ENCODE data around the gene CD3E. TPM values are rescaled to one million over a fixed set of nuclear protein-coding genes. Genes with fewer than 3 reads are reported as not detected.

CD3E gene
- total RNA-seq, 1 donor from 2014 or later: not detected

- no peak for TF ChIP-seq CTCF (IDR thresholded peaks at IDR 0.05; ENCODE audit: unreplicated experiment)
- peaks cover 22% of the 10 kb centered on the region for H3K27me3 Mint-ChIP-seq (ENCODE audit: low read depth)
- no peak for DNase-seq (ENCODE audit: low spot score in 2 of 2, unreplicated experiment in 2 of 2)
- H3K36me3 Mint-ChIP-seq: no peaks in the 10 kb centered on the region
- peaks cover 4% of the 10 kb centered on the region for H3K9me3 Mint-ChIP-seq
- no peak overlapping the region for H3K27ac Mint-ChIP-seq
- H3K4me3 Mint-ChIP-seq: no peak overlapping the region
- no peaks in the 10 kb centered on the region for H3K4me1 Mint-ChIP-seq
Measured at GRCh38 chr11:118283037-118283636, 21.4 kb upstream of the CD3E start.

- no peak for TF ChIP-seq CTCF (IDR thresholded peaks at IDR 0.05; ENCODE audit: unreplicated experiment)
- H3K27me3 Mint-ChIP-seq (ENCODE audit: low read depth): peaks cover 19% of the 10 kb centered on the region
- H3K4me3 Mint-ChIP-seq: no peak overlapping the region
- no peak for DNase-seq (ENCODE audit: low spot score in 2 of 2, unreplicated experiment in 2 of 2)
- H3K27ac Mint-ChIP-seq: no peak overlapping the region
- peaks cover 4% of the 10 kb centered on the region for H3K9me3 Mint-ChIP-seq
- no peaks in the 10 kb centered on the region for H3K4me1 Mint-ChIP-seq
- no peaks in the 10 kb centered on the region for H3K36me3 Mint-ChIP-seq
Measured at GRCh38 chr11:118283756-118284350, 20.7 kb upstream of the CD3E start.

- peaks cover 8% of the 10 kb centered on the region for H3K9me3 Mint-ChIP-seq
- DNase-seq (ENCODE audit: low spot score in 2 of 2, unreplicated experiment in 2 of 2): no peak
- H3K36me3 Mint-ChIP-seq: no peaks in the 10 kb centered on the region
- TF ChIP-seq CTCF (IDR thresholded peaks at IDR 0.05; ENCODE audit: unreplicated experiment): no peak
- H3K27me3 Mint-ChIP-seq (ENCODE audit: low read depth): peaks cover 29% of the 10 kb centered on the region
- no peak overlapping the region for H3K4me3 Mint-ChIP-seq
- H3K4me1 Mint-ChIP-seq: peaks cover 2% of the 10 kb centered on the region
- no peak overlapping the region for H3K27ac Mint-ChIP-seq
Measured at GRCh38 chr11:118286545-118286944, 18.0 kb upstream of the CD3E start.

GRCh38 chr11:118287006-118287405 is 17.5 kb upstream of the CD3E start:
- Mint-ChIP-seq H3K36me3 (no peaks in the 10 kb centered on the region), H3K27me3 (ENCODE audit: low read depth) (peaks cover 32% of the 10 kb centered on the region), H3K9me3 (peaks cover 8% of the 10 kb centered on the region), H3K27ac (no peak overlapping the region), H3K4me1 (peaks cover 2% of the 10 kb centered on the region), H3K4me3 (no peak overlapping the region)
- DNase-seq (ENCODE audit: low spot score in 2 of 2, unreplicated experiment in 2 of 2): no peak
- no peak for TF ChIP-seq CTCF (IDR thresholded peaks at IDR 0.05; ENCODE audit: unreplicated experiment)

- Mint-ChIP-seq H3K36me3 (no peaks in the 10 kb centered on the region), H3K4me3 (no peak overlapping the region), H3K27me3 (ENCODE audit: low read depth) (peaks cover 40% of the 10 kb centered on the region), H3K9me3 (peaks cover 8% of the 10 kb centered on the region), H3K27ac (no peak overlapping the region), H3K4me1 (peaks cover 2% of the 10 kb centered on the region)
- no peak for DNase-seq (ENCODE audit: low spot score in 2 of 2, unreplicated experiment in 2 of 2)
- no peak for TF ChIP-seq CTCF (IDR thresholded peaks at IDR 0.05; ENCODE audit: unreplicated experiment)
Measured at GRCh38 chr11:118289401-118289800, 15.1 kb upstream of the CD3E start.
